Colon (tissue), 2 donors: ENCODE data around the gene CROCC.
"Not testable (repeated sequence)": the region's sequence is repeated elsewhere in the genome, so short reads cannot be mapped to it uniquely, and the experiment has no call there.

Experiments used
- FAIRE-seq: peaks from 2 replicates; lab custom pipeline; 2012; peaks lifted over from hg19 to GRCh38; lab: Jason Lieb, UNC
- donor health status: control.
- donor health status: control.

CROCC gene

GRCh38 chr1:16916036-16916880 lies 5.5 kb upstream of the CROCC start:
- not testable (repeated sequence) for FAIRE-seq

DNA sequence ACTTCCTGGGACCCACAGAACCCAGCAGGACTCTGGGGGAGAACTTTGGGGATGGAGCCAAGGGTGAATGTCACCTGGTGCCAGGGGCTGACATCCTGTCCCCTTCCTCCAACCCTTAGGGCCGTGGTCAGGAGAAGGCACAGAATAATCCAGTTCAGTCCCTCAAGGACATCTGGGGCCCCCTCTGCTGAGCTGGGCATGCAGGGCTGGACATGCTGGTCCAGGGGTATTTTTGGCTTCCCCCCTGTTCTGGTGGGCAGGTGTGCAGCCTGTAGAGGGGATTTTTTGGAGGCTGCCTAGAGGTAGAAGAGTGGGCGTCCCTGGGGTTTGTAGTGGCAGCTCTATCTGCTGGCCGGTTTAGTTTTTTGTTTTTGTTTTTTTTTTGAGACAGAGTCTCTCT lies 3.4 kb upstream of the CROCC start:
- no peak for FAIRE-seq

DNA sequence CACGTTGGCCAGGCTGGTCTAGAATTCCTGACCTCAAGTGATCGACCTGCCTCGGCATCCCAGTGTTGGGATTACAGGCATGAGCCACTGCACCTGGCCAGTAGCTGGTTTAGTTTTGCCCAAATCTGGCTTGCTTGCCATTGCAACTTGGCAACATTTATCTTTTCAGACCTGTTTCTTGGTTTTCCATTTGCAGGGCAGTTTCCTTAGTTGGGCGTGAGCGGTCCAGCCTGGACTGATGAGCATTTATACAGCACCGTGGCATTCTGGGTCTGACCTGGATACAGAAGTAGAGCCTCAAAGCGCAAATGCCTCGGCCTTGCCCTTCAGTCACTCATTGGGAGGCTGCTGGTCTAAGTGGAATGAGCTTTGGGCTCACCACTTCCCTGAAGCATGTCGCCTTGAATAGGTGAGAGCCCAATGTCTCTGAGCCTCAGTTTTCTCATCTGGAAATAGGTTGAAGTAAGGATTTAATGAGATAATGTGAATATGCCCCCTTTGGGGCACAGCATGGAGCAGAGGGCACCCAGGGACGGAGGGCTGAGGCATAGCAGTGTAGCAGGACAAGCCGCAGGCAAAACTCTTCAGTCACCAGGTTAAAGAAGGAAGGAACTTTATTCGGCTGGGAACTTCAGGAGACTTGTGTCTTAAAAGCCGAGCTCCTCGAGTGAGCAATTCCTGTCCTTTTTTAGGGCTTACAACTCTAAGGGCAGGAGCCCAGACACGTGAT lies 2.6 kb upstream of the CROCC start:
- FAIRE-seq = not testable (repeated sequence)

- FAIRE-seq = no peak
Measured at GRCh38 chr1:16920951-16921350, 780 bp upstream of the CROCC start.

DNA sequence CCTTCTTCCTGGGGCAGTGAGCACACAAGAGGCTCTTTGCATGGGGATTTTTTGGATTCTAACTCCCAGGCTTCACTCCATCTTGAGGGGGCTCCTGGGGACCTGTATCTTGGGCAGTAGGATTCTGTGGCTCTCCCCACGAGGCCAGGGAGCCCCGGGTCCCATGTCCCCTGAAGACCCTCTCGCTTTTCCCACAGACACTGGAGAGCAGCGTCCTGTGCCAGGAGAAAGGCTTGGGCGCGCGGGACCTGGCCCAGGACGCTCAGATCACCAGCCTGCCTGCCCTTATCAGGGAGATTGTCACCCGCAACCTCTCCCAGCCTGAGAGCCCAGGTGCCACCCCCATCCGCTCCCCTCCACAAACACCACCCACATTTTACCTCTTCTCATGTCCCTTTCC lies 735 bp downstream of the CROCC start:
- FAIRE-seq = no peak

GRCh38 chr1:16922885-16923431 lies 1.2 kb downstream of the CROCC start:
- no peak for FAIRE-seq

DNA sequence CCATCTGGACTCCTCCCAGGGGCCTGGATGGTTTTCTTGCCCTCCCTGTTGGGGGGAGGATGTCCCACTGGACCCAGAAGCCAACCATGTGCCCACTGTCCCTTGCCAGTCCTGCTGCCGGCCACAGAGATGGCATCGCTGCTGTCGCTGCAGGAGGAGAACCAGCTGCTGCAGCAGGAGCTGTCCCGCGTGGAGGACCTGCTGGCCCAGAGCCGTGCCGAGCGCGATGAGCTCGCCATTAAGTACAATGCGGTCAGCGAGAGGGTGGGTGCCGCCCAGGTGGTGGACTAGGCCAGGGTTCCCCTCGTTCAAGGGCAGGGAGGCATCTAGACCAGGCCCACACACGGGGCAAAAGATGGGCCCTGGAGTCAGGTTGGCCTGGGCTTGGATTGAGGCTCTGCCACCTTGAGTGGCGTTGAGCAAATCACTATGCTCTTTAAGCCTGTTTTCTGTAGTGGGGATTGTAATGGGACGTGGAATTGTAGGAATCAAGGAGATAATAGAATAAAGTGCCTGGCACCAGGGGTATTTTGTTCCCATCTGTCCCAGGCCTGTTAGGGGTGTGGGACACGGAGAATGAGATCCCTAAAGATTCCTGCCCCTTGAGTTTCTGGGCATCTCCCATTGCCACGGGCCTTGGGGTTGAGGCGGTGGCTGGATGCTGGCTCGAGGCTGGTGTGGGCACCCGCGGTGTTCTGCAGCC lies 2.6 kb downstream of the CROCC start:
- no peak for FAIRE-seq

- FAIRE-seq = no peak
Measured at GRCh38 chr1:16924919-16925477, 3.3 kb downstream of the CROCC start.

DNA sequence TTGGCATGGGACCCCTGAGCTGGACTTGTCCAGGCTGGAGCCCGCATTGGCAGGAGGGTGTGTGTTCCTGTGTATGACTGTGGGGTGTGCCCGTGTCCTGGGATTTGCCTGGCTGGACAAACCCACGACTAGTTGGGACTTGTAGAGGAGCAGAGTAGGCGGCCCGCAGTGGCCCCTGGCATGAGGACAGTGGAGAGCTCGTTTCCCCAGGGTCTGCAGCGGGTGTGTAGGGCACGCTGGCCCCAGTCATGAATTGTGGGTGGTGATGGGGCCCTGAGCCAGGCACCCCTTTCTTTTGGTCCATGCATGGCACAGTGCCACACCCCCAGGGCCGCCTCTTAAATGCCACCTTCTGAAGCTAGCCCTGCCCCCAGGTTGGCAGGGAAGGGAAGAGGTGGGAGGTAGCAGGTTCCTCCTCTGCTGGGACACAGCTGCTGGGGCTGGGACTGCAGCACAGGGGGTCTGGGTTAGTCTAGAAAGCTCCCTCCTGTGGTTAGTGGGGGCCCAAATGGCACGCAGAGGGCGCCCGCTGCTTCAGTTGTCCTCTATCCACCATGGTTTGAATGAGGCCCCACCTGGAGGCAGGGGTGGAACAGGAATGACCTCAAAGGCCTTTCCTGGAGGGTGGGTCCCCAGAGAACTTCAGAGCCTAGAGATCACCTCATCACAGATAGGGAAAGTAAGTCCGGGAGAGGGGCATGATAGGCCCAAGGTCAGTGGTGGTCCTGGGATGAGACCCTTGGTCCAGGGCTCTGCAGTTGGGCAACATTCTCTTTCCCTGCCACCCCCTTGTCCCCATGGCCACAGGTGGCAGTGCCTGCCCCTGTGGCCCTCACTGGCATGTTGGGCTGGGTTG lies 4.1 kb downstream of the CROCC start:
- FAIRE-seq = no peak

DNA sequence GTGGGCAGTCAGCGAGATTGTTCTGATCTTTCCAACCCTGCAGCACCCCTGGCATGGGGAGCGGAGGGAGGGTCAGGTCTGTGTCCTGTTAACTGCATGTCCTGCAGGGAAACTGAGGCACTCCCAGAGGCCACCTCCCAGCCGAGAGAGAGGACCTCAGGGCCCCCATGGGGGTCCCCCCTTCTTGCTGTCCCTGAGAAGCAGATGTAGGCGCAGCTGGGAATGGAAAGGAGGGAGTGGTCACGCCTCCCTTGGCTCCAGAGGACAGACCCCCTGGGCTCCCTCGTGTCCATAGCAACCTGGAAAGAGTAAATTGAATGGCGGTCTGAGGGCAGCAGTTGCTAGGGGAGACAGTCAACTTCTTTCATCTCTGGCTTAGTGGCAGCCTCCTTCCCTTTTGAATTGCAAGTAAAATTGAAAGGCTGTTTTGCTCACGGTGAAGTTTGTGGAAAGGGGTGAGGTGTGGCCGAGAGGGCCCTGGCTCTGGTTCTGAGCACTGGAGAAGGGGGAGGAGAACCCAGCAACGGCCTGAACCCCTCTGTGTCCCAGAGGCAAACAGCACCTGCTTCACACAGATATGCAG lies 4.9 kb downstream of the CROCC start:
- FAIRE-seq = no peak

- no peak for FAIRE-seq
Measured at GRCh38 chr1:16927256-16927655, 5.5 kb downstream of the CROCC start.

GRCh38 chr1:16927711-16928485 lies 6.2 kb downstream of the CROCC start:
- no peak for FAIRE-seq

DNA sequence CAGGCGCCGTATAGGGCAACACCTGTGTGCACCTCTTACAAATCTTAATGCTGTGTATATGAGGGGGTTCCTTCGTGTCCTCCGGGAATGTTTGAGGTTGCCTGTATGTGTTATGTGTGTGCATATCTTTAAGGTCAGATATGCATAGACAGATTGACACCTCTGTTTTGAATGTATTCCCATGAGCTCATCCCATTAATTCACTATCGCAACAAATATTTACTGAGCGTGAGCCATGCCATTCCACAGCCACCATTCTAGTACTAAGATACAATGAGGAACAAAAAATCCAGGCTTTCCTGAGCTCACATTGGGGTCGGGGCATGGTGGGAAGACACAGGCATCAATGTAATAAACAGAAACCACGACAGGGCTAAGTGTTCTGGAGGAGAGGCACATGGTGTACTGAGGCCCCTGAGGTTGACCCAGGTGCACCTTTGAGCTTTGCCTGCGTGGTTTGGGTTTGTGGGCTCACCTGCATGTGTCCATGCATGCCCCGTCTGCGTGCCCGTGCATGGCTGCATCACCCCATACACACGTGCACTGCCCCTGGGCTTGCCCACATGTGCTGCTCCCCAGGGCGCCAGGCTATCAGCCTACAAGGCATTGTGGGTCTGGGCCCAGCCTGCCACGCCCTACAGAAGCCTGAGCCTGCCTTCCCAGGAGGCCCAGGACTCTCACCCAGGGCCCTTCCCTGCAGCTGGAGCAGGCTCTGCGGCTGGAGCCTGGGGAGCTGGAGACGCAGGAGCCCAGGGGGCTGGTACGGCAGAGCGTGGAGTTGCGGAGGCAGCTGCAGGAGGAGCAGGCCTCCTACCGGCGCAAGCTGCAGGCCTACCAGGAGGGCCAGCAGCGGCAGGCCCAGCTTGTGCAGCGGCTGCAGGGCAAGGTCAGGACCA lies 7.7 kb downstream of the CROCC start:
- FAIRE-seq = not testable (repeated sequence)

DNA sequence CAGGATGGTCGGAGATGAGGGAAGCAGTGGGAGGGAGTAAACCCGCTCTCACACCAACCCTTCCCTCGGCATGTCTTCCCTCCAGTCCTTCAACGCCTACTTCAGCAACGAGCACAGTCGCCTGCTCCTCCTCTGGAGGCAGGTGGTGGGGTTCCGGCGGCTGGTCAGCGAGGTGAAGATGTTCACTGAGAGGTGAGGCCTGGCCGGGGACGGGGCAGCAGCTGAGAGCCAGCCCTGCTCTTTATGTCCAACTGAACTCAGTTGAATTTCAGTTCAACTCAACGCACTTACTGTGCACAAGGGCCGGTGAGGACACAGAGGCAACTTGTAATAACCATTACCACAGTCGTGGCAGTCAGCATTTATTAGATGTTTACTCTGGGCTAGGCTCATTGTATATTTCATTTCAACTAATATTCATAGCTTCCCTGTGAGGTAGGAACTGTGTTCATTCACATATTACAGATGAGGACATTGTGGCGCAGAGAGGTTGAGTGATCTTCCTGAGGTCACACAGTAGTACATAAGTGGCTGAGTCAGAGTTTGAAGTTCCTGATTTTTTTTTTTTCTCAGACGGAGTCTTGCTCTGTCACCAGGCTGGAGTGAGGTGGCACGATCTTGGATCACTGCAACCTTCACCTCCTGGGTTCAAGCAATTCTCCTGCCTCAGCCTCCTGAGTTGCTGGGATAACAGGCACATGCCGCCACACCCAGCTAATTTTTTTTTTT lies 9.6 kb downstream of the CROCC start:
- not testable (repeated sequence) for FAIRE-seq

GRCh38 chr1:16933945-16934344 lies 12.2 kb downstream of the CROCC start:
- not testable (repeated sequence) for FAIRE-seq

DNA sequence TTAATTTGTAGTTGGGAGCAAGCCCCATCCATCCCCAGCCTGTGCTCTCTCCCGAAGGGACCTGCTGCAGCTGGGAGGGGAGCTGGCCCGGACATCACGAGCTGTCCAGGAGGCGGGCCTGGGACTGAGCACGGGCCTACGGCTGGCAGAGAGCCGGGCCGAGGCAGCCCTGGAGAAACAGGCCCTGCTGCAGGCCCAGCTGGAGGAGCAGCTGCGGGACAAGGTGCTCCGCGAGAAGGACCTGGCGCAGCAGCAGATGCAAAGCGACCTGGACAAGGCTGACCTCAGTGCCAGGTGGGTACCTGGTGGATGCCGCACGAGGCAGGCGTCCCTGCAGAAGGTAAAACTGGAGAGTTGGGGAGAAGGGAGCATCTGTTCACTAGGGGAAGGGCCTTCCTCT lies 14.8 kb downstream of the CROCC start:
- FAIRE-seq = not testable (repeated sequence)

DNA sequence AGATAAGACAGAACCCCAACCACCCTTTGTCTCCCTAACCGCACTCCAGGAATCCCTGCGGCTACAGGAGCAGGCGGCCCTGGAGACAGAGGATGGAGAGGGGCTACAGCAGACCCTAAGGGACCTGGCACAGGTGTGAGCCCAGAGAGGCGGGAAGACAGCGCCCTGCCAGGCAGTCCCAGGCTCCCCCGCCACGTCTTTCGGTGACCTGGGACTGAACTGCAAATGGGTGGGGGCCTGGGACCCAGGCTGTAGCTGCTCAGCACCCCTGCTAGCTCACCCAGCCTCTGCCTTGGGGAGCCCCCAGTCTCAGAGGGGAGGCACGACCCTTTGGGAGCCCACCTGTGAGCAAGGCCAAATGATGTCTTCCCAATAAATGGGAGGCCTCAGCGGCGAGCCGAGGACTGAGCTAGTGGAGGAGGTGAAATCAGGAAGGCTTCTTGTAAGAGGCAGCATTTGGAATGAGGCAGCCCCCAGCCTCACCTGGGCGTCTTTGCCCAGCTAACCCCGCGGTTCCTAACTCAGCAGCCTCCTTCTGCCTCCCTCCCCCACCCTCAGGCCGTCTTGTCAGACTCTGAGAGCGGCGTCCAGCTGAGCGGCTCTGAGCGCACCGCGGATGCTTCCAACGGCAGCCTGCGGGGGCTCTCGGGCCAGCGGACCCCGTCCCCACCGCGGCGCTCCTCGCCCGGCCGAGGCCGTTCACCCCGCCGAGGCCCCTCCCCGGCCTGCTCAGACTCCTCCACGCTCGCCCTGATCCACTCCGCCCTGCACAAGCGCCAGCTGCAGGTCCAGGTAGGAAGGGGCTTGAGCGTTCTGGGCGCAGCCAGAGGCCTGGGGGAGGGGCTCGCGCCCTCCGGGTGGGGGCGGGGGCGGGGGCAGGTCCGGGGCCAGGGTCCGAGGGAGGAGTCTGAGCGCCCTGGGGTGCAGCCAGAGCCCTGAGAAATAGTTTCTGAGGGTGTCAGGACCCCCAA lies 16.9 kb downstream of the CROCC start:
- no peak for FAIRE-seq
